Effector memory CD4-positive, alpha-beta T cell (primary cell): ENCODE data around the gene IFNG.

ENCODE experiments used
- DNase-seq, 3 donors: peaks; one replicate each; pipeline ENCODE4 v3.0.0-alpha.2; 2020
- H3K27ac ChIP-seq: 2 replicates; pipeline ENCODE4 v1.7.0; 2013; ENCODE audit warnings: mild to moderate bottlenecking, low read length, moderate library complexity; ENCODE audit not compliant: insufficient read depth, poor library complexity, severe bottlenecking
- H3K27me3 ChIP-seq: replicated peaks from 2 replicates; pipeline ENCODE4 v1.7.0; 2013; ENCODE audit warnings: mild to moderate bottlenecking, low read length; ENCODE audit not compliant: insufficient read depth, control insufficient read depth, poor library complexity, severe bottlenecking
- H3K36me3 ChIP-seq: 2 replicates; pipeline ENCODE4 v1.7.0; 2013; ENCODE audit warnings: mild to moderate bottlenecking, low read length, moderate library complexity; ENCODE audit not compliant: control insufficient read depth, insufficient read depth
- H3K4me1 ChIP-seq: 2 replicates; pipeline ENCODE4 v1.7.0; 2013; ENCODE audit warnings: low read length, mild to moderate bottlenecking; ENCODE audit not compliant: control insufficient read depth, insufficient read depth, poor library complexity, severe bottlenecking
- H3K4me3 ChIP-seq: 2 replicates; pipeline ENCODE4 v1.7.0; 2013; ENCODE audit warnings: low read length, low read depth, mild to moderate bottlenecking; ENCODE audit not compliant: insufficient read depth, poor library complexity, severe bottlenecking
- H3K9me3 ChIP-seq: 2 replicates; pipeline ENCODE4 v1.7.0; 2013; ENCODE audit warnings: mild to moderate bottlenecking, low read length, moderate library complexity; ENCODE audit not compliant: control insufficient read depth

Gene IFNG

GRCh38 chr12:68169213-68169889, 9.8 kb upstream of the IFNG start:
- H3K27ac ChIP-seq: no peak overlapping the region
- H3K36me3 ChIP-seq: no peaks in the 10 kb centered on the region
- H3K4me3 ChIP-seq: no peak overlapping the region
- no peak for DNase-seq
- H3K9me3 ChIP-seq: no peaks in the 10 kb centered on the region
- H3K4me1 ChIP-seq: no peaks in the 10 kb centered on the region
- no peaks in the 10 kb centered on the region for H3K27me3 ChIP-seq

DNA sequence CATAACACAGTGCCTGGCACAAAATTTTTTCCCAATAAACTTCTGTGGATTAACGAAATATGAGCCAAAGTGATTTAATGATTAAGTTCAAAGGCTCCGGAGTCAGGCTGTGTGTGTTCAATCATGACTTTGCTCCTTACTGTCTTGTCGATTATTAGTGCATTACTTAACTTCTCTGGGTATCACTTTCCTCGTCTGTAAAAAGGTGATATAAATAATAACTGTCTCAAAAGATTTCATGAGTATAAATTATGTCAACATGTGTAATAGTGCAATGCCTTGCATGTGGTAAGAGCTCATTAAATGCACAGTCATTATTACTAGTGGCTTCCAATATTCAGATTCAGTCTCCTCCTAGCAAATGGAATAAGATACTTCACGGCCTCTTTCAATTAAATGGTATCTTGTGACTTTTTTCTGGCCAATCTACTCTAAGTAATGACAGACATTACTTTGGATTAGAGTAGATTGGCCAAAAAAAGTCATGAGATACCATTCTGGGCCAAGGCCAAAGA, 6.8 kb upstream of the IFNG start:
- DNase-seq: no peak
- H3K9me3 ChIP-seq: no peaks in the 10 kb centered on the region
- H3K27ac ChIP-seq: no peak overlapping the region
- no peak overlapping the region for H3K4me3 ChIP-seq
- H3K36me3 ChIP-seq: no peaks in the 10 kb centered on the region
- H3K4me1 ChIP-seq: no peaks in the 10 kb centered on the region
- no peaks in the 10 kb centered on the region for H3K27me3 ChIP-seq

DNA sequence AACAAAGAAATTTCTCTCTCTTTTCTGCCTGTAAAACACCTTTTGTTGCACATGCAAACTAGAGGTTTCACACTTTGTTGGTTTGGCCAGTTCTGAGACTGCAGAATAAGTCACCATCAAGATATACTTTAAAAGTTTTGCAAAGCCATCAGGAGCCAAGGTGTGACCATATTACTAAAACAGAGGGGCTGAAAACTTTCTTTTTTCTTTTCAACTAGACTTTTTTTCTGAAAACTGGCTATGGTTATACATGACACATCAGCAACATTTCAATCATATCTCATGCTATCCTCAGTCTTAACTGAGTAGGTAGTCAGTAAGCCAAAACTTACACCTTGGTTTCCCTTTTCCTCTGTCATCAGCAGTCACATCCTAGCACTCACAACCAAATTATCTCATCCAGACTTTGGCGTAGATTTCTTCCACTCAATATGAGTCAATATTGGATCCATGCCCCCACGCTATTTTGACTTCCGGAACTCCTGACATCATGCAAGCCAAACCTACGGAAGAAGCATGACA, 4.1 kb upstream of the IFNG start:
- Histone ChIP-seq H3K9me3 (no peaks in the 10 kb centered on the region), H3K4me1 (no peaks in the 10 kb centered on the region), H3K27me3 (no peaks in the 10 kb centered on the region), H3K27ac (no peak overlapping the region), H3K4me3 (no peak overlapping the region), H3K36me3 (no peaks in the 10 kb centered on the region)
- DNase-seq: no peak

DNA sequence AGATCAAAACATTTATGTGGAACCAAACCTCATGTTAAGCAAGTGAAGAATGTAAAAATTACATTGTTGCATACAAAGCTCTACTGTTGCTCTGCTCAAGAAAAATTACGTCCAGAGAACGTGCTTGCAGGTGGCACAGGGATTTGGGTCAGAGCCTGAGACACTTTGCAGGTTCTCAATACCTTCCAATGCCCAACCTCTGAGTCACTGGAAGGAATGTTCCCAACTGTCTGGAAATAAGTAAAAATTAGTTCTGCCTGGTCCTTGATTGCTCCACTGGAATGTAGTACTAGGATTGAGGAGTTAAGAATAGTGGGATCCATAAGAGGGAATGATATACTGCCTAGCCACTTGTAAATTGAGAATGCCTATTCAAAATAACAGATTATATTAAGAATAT, 2.8 kb upstream of the IFNG start:
- no peak overlapping the region for H3K27ac ChIP-seq
- no peaks in the 10 kb centered on the region for H3K4me1 ChIP-seq
- H3K36me3 ChIP-seq: no peaks in the 10 kb centered on the region
- no peaks in the 10 kb centered on the region for H3K9me3 ChIP-seq
- no peak overlapping the region for H3K4me3 ChIP-seq
- DNase-seq: no peak
- H3K27me3 ChIP-seq: no peaks in the 10 kb centered on the region

DNA sequence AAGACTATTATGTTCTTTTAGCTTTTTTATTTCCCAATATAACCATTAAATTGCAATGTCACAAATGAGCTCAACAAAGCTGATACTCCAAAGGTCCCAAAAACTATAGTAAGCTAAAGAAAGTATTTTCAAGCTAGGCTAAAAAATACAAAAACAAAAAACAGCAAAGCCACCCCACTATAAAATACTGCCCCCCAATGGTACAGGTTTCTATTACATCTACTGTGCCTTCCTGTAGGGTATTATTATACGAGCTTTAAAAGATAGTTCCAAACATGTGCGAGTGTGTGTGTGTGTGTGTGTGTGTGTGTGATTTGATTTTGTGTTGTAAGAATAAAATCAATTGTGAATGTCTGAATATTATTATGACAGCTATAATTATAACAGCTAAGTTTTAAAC, 1.1 kb downstream of the IFNG start:
- Histone ChIP-seq H3K4me3 (no peak overlapping the region), H3K36me3 (no peaks in the 10 kb centered on the region), H3K4me1 (no peaks in the 10 kb centered on the region), H3K9me3 (no peaks in the 10 kb centered on the region), H3K27me3 (no peaks in the 10 kb centered on the region), H3K27ac (no peak overlapping the region)
- DNase-seq: no peak

DNA sequence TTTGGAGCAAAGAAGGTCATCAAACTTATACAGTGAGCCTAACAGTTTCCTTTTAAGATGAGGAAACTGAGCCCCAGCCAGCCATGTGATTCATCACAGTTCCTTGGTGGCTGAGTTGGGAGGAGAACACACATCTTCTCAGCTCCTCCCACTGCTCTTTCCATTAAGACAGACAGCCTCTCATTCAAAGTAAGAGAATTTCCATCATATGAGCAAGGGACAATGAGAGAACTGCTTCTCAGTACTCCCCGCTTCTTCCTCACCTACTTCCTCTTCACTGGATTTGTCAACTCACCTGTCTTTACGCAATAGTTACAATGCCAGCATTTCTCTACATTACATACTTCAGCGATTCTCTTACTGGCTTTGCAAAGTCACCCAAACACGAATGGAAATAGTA, 2.2 kb downstream of the IFNG start:
- Histone ChIP-seq H3K27ac (no peak overlapping the region), H3K36me3 (no peaks in the 10 kb centered on the region), H3K27me3 (no peaks in the 10 kb centered on the region), H3K4me1 (no peaks in the 10 kb centered on the region), H3K9me3 (no peaks in the 10 kb centered on the region), H3K4me3 (no peak overlapping the region)
- no peak for DNase-seq

- no peak for DNase-seq
- Histone ChIP-seq H3K36me3 (no peaks in the 10 kb centered on the region), H3K4me3 (no peak overlapping the region), H3K9me3 (no peaks in the 10 kb centered on the region), H3K4me1 (no peaks in the 10 kb centered on the region), H3K27me3 (no peaks in the 10 kb centered on the region), H3K27ac (no peak overlapping the region)
Measured at GRCh38 chr12:68156636-68157035, 2.9 kb downstream of the IFNG start.

- H3K4me3 ChIP-seq: no peak overlapping the region
- no peak overlapping the region for H3K27ac ChIP-seq
- H3K36me3 ChIP-seq: no peaks in the 10 kb centered on the region
- no peaks in the 10 kb centered on the region for H3K27me3 ChIP-seq
- no peaks in the 10 kb centered on the region for H3K9me3 ChIP-seq
- no peaks in the 10 kb centered on the region for H3K4me1 ChIP-seq
- DNase-seq: no peak
Measured at GRCh38 chr12:68154779-68155178, 4.8 kb downstream of the IFNG start.

GRCh38 chr12:68148261-68148951, 11.1 kb downstream of the IFNG start:
- Histone ChIP-seq H3K27ac (no peak overlapping the region), H3K36me3 (no peaks in the 10 kb centered on the region), H3K9me3 (no peaks in the 10 kb centered on the region), H3K4me1 (no peaks in the 10 kb centered on the region), H3K4me3 (no peak overlapping the region), H3K27me3 (no peaks in the 10 kb centered on the region)
- DNase-seq: no peak

DNA sequence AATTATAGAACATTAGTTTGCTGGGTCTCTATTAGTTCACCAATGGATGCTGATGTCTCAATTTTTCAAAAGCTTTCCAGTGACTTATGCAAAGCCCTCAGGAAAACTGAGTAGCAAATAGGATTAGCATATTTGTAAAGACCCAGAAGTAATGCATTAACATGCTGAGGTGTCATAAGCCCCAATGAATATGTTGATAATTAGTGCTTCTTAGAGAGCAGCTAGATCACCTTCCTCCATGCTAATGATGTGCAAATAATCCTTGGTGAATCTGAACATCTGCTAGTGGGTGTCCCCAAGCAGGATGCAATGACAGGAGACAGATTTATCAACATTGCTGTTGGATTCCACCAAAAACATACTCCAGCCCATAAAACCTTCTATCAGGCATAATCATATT, 19.0 kb downstream of the IFNG start:
- Histone ChIP-seq H3K36me3 (no peaks in the 10 kb centered on the region), H3K27ac (no peak overlapping the region), H3K9me3 (no peaks in the 10 kb centered on the region), H3K4me1 (peaks cover 5% of the 10 kb centered on the region), H3K27me3 (no peaks in the 10 kb centered on the region), H3K4me3 (no peak overlapping the region)
- no peak for DNase-seq
